SK-N-SH (cell line): ENCODE results near the gene BRD7. TPM values are rescaled to one million over a fixed set of nuclear protein-coding genes. Genes with fewer than 3 reads are reported as not detected.

Experiments used
- CTCF ChIA-PET: fragments of 300-600, 350-600 bp; formaldehyde crosslinking; extraction: SDS; loops from one replicate; lab custom pipeline; 2021; lab: Yijun Ruan, JAX
- POLR2A ChIA-PET: fragments of 350-600 bp; sonication (Branson Sonifier 250); formaldehyde crosslinking; extraction: SDS; loops from one replicate; lab custom pipeline; 2020; ENCODE audit warnings: antibody characterized with exemption, inconsistent platforms; lab: Yijun Ruan, JAX
- DNase-seq: peaks from one replicate; pipeline ENCODE4 v3.0.0; 2012
- H2AFZ ChIP-seq: fragments of 200-600 bp; sonication (generic); 2 replicates; pipeline ENCODE4 v1.8.1; 2016; ENCODE audit warnings: antibody characterized with exemption, mild to moderate bottlenecking, low read depth
- H3F3A ChIP-seq: fragments of 200-600 bp; sonication (generic); replicated peaks from 2 replicates; pipeline ENCODE3; 2016; ENCODE audit warnings: antibody characterized with exemption, mild to moderate bottlenecking; ENCODE audit not compliant: insufficient read depth
- H3K27ac ChIP-seq, 2 experiments: fragments of 200-500 bp in 1 of 2; fragments of 200-600 bp in 1 of 2; sonication (Bioruptor generic) in 1 of 2; sonication (generic), shearing (Covaris generic) in 1 of 2; 2 replicates each; pipeline versions ENCODE4 v1.5.1 to v1.6.1; 2014 to 2016; ENCODE audit warnings: low read depth in 2 of 2, inconsistent platforms in 1 of 2, low read length in 1 of 2, mild to moderate bottlenecking in 1 of 2, mixed read lengths in 1 of 2
- H3K27me3 ChIP-seq: fragments of 200-600 bp; sonication (generic), shearing (Covaris generic); 2 replicates; pipeline ENCODE4 v1.6.1; 2016; ENCODE audit warnings: mixed run types; ENCODE audit not compliant: insufficient read depth
- H3K36me3 ChIP-seq, 2 experiments: fragments of 200-500 bp in 1 of 2; fragments of 200-600 bp in 1 of 2; sonication (Bioruptor generic) in 1 of 2; sonication (generic) in 1 of 2; replicated peaks in 1 of 2; 2 replicates each; pipeline versions ENCODE3 to v1.5.1; 2014 to 2016; ENCODE audit warnings: low read length in 1 of 2, mild to moderate bottlenecking in 1 of 2; ENCODE audit not compliant: insufficient read depth in 2 of 2, control insufficient read depth in 1 of 2
- H3K4me1 ChIP-seq, 2 experiments: fragments of 200-500 bp in 1 of 2; fragments of 200-600 bp in 1 of 2; sonication (Bioruptor generic) in 1 of 2; sonication (generic), shearing (Covaris generic) in 1 of 2; 2 replicates each; pipeline versions ENCODE4 v1.5.1 to v1.6.1; 2014 to 2016; ENCODE audit warnings: low read depth in 1 of 2, low read length in 1 of 2, mixed run types in 1 of 2; ENCODE audit not compliant: insufficient read depth in 2 of 2, control insufficient read depth in 1 of 2
- H3K4me2 ChIP-seq: fragments of 200-600 bp; sonication (generic), shearing (Covaris generic); 2 replicates; pipeline ENCODE4 v1.6.1; 2017; ENCODE audit warnings: mixed run types
- H3K4me3 ChIP-seq, 2 experiments: fragments of 200-500 bp in 1 of 2; fragments of 200-600 bp in 1 of 2; sonication (Bioruptor generic) in 1 of 2; sonication (generic), shearing (Covaris generic) in 1 of 2; 2 replicates each; pipeline versions ENCODE4 v1.5.1 to v1.8.1; 2014 to 2016; ENCODE audit warnings: low read depth in 2 of 2, inconsistent platforms in 1 of 2, low read length in 1 of 2, mild to moderate bottlenecking in 1 of 2, mixed read lengths in 1 of 2, moderate library complexity in 1 of 2
- H3K79me2 ChIP-seq: fragments of 200-600 bp; sonication (generic); 2 replicates; pipeline ENCODE4 v1.8.1; 2017; ENCODE audit warnings: mild to moderate bottlenecking; ENCODE audit not compliant: insufficient read depth
- H3K9ac ChIP-seq: fragments of 200-600 bp; sonication (generic); 2 replicates; pipeline ENCODE4 v1.6.1; 2017; ENCODE audit warnings: mixed run types
- H3K9me2 ChIP-seq: fragments of 200-600 bp; sonication (generic); 2 replicates; pipeline ENCODE4 v1.6.1; 2017; ENCODE audit warnings: mixed run types
- H3K9me3 ChIP-seq: fragments of 200-600 bp; sonication (generic); 2 replicates; pipeline ENCODE4 v1.6.1; 2017; ENCODE audit warnings: mixed run types, mild to moderate bottlenecking, moderate library complexity
- H4K20me1 ChIP-seq: fragments of 200-600 bp; sonication (generic); 2 replicates; pipeline ENCODE4 v1.6.1; 2017; ENCODE audit warnings: mild to moderate bottlenecking, mixed run types; ENCODE audit not compliant: insufficient read depth
- CHD2 ChIP-seq: fragments of 150-350 bp; IDR thresholded peaks from 2 replicates; pipeline ENCODE4 v1.6.1; 2018; ENCODE audit warnings: low read length; ENCODE audit not compliant: partially characterized antibody
- EZH2phosphoT487 ChIP-seq: fragments of 200-600 bp; sonication (generic); IDR thresholded peaks from 2 replicates; pipeline ENCODE4 v1.6.1; 2017; ENCODE audit warnings: low read depth, mixed run types, mild to moderate bottlenecking, antibody characterized with exemption, moderate library complexity, borderline replicate concordance
- FOXM1 ChIP-seq: IDR thresholded peaks from 2 replicates; pipeline ENCODE4 v1.4.0; 2012; ENCODE audit warnings: low read depth, mild to moderate bottlenecking
- GABPA ChIP-seq: IDR thresholded peaks from 2 replicates; pipeline ENCODE4 v1.4.0; 2012; ENCODE audit warnings: low read depth, mild to moderate bottlenecking
- MAX ChIP-seq: IDR thresholded peaks from 2 replicates; pipeline ENCODE4 v1.4.0; 2012; ENCODE audit warnings: low read depth
- MEF2A ChIP-seq: IDR thresholded peaks from 2 replicates; pipeline ENCODE4 v1.4.0; 2012; ENCODE audit warnings: low read depth, borderline replicate concordance
- NFIC ChIP-seq: IDR thresholded peaks from 2 replicates; pipeline ENCODE4 v1.4.0; 2012; ENCODE audit warnings: borderline replicate concordance
- RCOR1 ChIP-seq: fragments of 150-350 bp; IDR thresholded peaks from 2 replicates; pipeline ENCODE4 v1.6.1; 2017; ENCODE audit warnings: antibody characterized with exemption, low read length
- SMC3 ChIP-seq: IDR thresholded peaks from 2 replicates; pipeline ENCODE4 v1.6.1; 2012; ENCODE audit warnings: low read depth, low read length, improper control_type of control experiment
- TAF1 ChIP-seq: IDR thresholded peaks from 2 replicates; pipeline ENCODE4 v1.6.1; 2012; ENCODE audit warnings: low read depth, mild to moderate bottlenecking, low read length, moderate library complexity, borderline replicate concordance
- TEAD4 ChIP-seq: IDR thresholded peaks from 2 replicates; pipeline ENCODE4 v1.4.0; 2012; ENCODE audit warnings: mild to moderate bottlenecking, borderline replicate concordance; ENCODE audit not compliant: insufficient read depth
- WGBS: methylation state at CpG from one replicate; pipeline ENCODE4 v1.1.6; 2017; ENCODE audit warnings: low lambda C conversion rate; 5-methylcytosine and 5-hydroxymethylcytosine counted together
- polyA plus RNA-seq, 3 experiments: library from polyadenylated mRNA; depleted of rRNA; stranded (reverse); fragments of >200 nt; gene quantifications; 2 replicates each; pipeline ENCODE4 v1.2.3, GENCODE V29; 2012
- TF ChIP-seq, protein P1 (sequence below): fragments of 200-600 bp; sonication (generic); IDR thresholded peaks from 2 replicates; pipeline ENCODE4 v1.6.1; 2017; ENCODE audit warnings: antibody characterized with exemption, mild to moderate bottlenecking, moderate library complexity
- TF ChIP-seq, protein P2 (sequence below): fragments of 150-350 bp; IDR thresholded peaks from 2 replicates; pipeline ENCODE4 v1.6.1; 2017; ENCODE audit warnings: antibody characterized with exemption, low read length, low read depth, borderline replicate concordance
- TF ChIP-seq, protein P3 (sequence below): IDR thresholded peaks from 2 replicates; pipeline ENCODE4 v1.4.0; 2012; ENCODE audit warnings: low read depth, borderline replicate concordance

BRD7 gene
- polyA plus RNA-seq, 1 of the 3 experiments (the other 2 are of a cell fraction), result 32.9 TPM

- no peak overlapping the region for H2AFZ ChIP-seq
- no peak overlapping the region for H3K4me3 ChIP-seq
- H3K9me3 ChIP-seq, result no peaks in the 10 kb centered on the region
- no peaks in the 10 kb centered on the region; the same call in 1 of the 2 replicates for H3K79me2 ChIP-seq
- TF ChIP-seq MEF2A, result no peak
- no peak for TF ChIP-seq CHD2
- no peak for TF ChIP-seq SMC3
- TF ChIP-seq FOXM1, result no peak
- TF ChIP-seq MAX, result no peak
- TF ChIP-seq TAF1, result no peak
- TF ChIP-seq GABPA, result no peak
- no peak for TF ChIP-seq NFIC
- TF ChIP-seq TEAD4, result no peak
- TF ChIP-seq, protein P1, sequence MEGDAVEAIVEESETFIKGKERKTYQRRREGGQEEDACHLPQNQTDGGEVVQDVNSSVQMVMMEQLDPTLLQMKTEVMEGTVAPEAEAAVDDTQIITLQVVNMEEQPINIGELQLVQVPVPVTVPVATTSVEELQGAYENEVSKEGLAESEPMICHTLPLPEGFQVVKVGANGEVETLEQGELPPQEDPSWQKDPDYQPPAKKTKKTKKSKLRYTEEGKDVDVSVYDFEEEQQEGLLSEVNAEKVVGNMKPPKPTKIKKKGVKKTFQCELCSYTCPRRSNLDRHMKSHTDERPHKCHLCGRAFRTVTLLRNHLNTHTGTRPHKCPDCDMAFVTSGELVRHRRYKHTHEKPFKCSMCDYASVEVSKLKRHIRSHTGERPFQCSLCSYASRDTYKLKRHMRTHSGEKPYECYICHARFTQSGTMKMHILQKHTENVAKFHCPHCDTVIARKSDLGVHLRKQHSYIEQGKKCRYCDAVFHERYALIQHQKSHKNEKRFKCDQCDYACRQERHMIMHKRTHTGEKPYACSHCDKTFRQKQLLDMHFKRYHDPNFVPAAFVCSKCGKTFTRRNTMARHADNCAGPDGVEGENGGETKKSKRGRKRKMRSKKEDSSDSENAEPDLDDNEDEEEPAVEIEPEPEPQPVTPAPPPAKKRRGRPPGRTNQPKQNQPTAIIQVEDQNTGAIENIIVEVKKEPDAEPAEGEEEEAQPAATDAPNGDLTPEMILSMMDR, result no peak
- TF ChIP-seq, protein P2, sequence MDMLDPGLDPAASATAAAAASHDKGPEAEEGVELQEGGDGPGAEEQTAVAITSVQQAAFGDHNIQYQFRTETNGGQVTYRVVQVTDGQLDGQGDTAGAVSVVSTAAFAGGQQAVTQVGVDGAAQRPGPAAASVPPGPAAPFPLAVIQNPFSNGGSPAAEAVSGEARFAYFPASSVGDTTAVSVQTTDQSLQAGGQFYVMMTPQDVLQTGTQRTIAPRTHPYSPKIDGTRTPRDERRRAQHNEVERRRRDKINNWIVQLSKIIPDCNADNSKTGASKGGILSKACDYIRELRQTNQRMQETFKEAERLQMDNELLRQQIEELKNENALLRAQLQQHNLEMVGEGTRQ, result no peak
- TF ChIP-seq EZH2phosphoT487, result no peak
- TF ChIP-seq, protein P3, sequence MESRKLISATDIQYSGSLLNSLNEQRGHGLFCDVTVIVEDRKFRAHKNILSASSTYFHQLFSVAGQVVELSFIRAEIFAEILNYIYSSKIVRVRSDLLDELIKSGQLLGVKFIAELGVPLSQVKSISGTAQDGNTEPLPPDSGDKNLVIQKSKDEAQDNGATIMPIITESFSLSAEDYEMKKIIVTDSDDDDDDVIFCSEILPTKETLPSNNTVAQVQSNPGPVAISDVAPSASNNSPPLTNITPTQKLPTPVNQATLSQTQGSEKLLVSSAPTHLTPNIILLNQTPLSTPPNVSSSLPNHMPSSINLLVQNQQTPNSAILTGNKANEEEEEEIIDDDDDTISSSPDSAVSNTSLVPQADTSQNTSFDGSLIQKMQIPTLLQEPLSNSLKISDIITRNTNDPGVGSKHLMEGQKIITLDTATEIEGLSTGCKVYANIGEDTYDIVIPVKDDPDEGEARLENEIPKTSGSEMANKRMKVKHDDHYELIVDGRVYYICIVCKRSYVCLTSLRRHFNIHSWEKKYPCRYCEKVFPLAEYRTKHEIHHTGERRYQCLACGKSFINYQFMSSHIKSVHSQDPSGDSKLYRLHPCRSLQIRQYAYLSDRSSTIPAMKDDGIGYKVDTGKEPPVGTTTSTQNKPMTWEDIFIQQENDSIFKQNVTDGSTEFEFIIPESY, result no peak
- TF ChIP-seq RCOR1, result no peak
- H3K4me2 ChIP-seq, result no peak overlapping the region
- no peaks in the 10 kb centered on the region for H3K27me3 ChIP-seq
- H3K4me1 ChIP-seq, result peaks cover 0 to 5% of the 10 kb centered on the region in 2 experiments; a peak in 1 of 4 replicates
- H3K27ac ChIP-seq, result no peak overlapping the region
- H3K36me3 ChIP-seq, result peaks cover 0 to 2% of the 10 kb centered on the region in 2 experiments
- no peaks in the 10 kb centered on the region for H4K20me1 ChIP-seq
- no peak overlapping the region for H3K9ac ChIP-seq
- 91% methylated on average over 17 of the region's 26 CpGs for WGBS
- ChIA-PET CTCF (interaction anchor here (0.8 kb wide), 1 partner anchor 24 kb away, joined by 3 read pairs; no protein-coding TSS in a partner anchor), POLR2A (no interaction called here)
- no peaks in the 10 kb centered on the region for H3F3A ChIP-seq
- DNase-seq, result no peak
- H3K9me2 ChIP-seq, result no peaks in the 10 kb centered on the region
These were observed 76.8 kb downstream of the BRD7 start for GRCh38 chr16:50291719-50292565.
